Measurements from ENCODE around the gene GNG7. TPM values are rescaled to one million over a fixed set of nuclear protein-coding genes. Genes with fewer than 3 reads are reported as not detected.
"Not testable (repeated sequence)": the region's sequence is repeated elsewhere in the genome, so short reads cannot be mapped to it uniquely, and the experiment has no call there.

The GNG7 gene
- polyA plus RNA-seq, 1 experiment: 0.22 TPM

- Histone ChIP-seq H3K27me3 (ENCODE audit: control insufficient read depth, insufficient read depth, low read length) (no peaks in the 10 kb centered on the region), H3K4me3 (ENCODE audit: low read depth, low read length) (no peak overlapping the region), H3K36me3 (ENCODE audit: control insufficient read depth, insufficient read depth, low read length) (no peaks in the 10 kb centered on the region)
- TF ChIP-seq, protein P1, sequence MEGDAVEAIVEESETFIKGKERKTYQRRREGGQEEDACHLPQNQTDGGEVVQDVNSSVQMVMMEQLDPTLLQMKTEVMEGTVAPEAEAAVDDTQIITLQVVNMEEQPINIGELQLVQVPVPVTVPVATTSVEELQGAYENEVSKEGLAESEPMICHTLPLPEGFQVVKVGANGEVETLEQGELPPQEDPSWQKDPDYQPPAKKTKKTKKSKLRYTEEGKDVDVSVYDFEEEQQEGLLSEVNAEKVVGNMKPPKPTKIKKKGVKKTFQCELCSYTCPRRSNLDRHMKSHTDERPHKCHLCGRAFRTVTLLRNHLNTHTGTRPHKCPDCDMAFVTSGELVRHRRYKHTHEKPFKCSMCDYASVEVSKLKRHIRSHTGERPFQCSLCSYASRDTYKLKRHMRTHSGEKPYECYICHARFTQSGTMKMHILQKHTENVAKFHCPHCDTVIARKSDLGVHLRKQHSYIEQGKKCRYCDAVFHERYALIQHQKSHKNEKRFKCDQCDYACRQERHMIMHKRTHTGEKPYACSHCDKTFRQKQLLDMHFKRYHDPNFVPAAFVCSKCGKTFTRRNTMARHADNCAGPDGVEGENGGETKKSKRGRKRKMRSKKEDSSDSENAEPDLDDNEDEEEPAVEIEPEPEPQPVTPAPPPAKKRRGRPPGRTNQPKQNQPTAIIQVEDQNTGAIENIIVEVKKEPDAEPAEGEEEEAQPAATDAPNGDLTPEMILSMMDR (IDR thresholded peaks at IDR 0.05; ENCODE audit: insufficient read depth, low read depth, low read length): no peak
- no peak for DNase-seq (ENCODE audit: low read depth)
- POLR2A ChIA-PET: no interaction called here
- CTCF ChIA-PET: interaction anchor here (1.4 to 2.5 kb wide), 4 partner anchors 110 to 167 kb away, joined by 4 to 13 read pairs (median 8); no protein-coding TSS in a partner anchor
Observed at GRCh38 chr19:2469102-2469914, 233.2 kb downstream of the GNG7 start.

GRCh38 chr19:2468596-2468995, 233.9 kb downstream of the GNG7 start:
- H3K27me3 ChIP-seq (ENCODE audit: control insufficient read depth, insufficient read depth, low read length): no peaks in the 10 kb centered on the region
- TF ChIP-seq, protein P1 (IDR thresholded peaks at IDR 0.05; ENCODE audit: insufficient read depth, low read depth, low read length): no peak
- H3K36me3 ChIP-seq (ENCODE audit: control insufficient read depth, insufficient read depth, low read length): no peaks in the 10 kb centered on the region
- no peak overlapping the region for H3K4me3 ChIP-seq (ENCODE audit: low read depth, low read length)
- POLR2A ChIA-PET: no interaction called here
- CTCF ChIA-PET: interaction anchor here (1.4 to 2.3 kb wide), 2 partner anchors 143 to 168 kb away, joined by 7 to 10 read pairs; no protein-coding TSS in a partner anchor
- DNase-seq (ENCODE audit: low read depth): no peak

- TF ChIP-seq, protein P1 (IDR thresholded peaks at IDR 0.05; ENCODE audit: insufficient read depth, low read depth, low read length): no peak
- POLR2A ChIA-PET: interaction anchor here (1.1 to 1.9 kb wide), 2 partner anchors 11 kb away, joined by 4 to 9 read pairs; partner anchors contain the start of gene GADD45B
- Histone ChIP-seq H3K27me3 (ENCODE audit: control insufficient read depth, insufficient read depth, low read length) (no peaks in the 10 kb centered on the region), H3K36me3 (ENCODE audit: control insufficient read depth, insufficient read depth, low read length) (no peaks in the 10 kb centered on the region), H3K4me3 (ENCODE audit: low read depth, low read length) (no peak overlapping the region)
- no peak for DNase-seq (ENCODE audit: low read depth)
- CTCF ChIA-PET: interaction anchor here (0.6 to 2.9 kb wide), 5 partner anchors 9 to 173 kb away, joined by 4 to 18 read pairs (median 7); no protein-coding TSS in a partner anchor
Observed at GRCh38 chr19:2464389-2464788, 238.1 kb downstream of the GNG7 start.

DNA sequence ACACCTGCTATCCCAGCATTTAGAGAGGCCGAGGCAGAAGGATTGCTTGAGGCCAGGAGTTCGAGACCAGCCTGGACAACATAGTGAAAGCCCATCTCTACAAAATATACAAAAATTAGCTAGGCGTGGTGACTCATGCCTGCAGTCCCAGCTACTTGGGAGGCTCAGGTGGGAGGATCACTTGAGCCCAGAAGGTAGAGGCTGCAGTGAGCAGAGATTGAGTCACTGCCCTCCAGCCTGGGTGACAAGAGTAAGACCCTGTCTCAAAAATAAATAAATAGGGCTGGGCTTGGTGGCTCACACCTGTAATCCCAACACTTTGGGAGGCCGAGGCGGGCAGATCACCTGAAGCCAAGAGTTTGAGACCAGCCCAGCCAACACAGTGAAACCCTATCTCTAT, 238.8 kb downstream of the GNG7 start:
- CTCF ChIA-PET: interaction anchor here (0.6 to 2.9 kb wide), 9 partner anchors 10 to 151 kb away, joined by 3 to 18 read pairs (median 4); no protein-coding TSS in a partner anchor
- DNase-seq (ENCODE audit: low read depth); H3K36me3 ChIP-seq (ENCODE audit: control insufficient read depth, insufficient read depth, low read length); H3K27me3 ChIP-seq (ENCODE audit: control insufficient read depth, insufficient read depth, low read length); H3K4me3 ChIP-seq (ENCODE audit: low read depth, low read length): not testable (repeated sequence)
- POLR2A ChIA-PET: interaction anchor here (0.6 to 1.9 kb wide), 4 partner anchors 12 to 320 kb away, joined by 3 to 9 read pairs (median 6); partner anchors contain the start of gene GADD45B

- POLR2A ChIA-PET: interaction anchor here (0.6 to 1.9 kb wide), 5 partner anchors 13 to 321 kb away, joined by 3 to 9 read pairs (median 4); partner anchors contain the start of gene GADD45B
- peak; percentile 57 for DNase-seq (ENCODE audit: low read depth)
- TF ChIP-seq, protein P1 (IDR thresholded peaks at IDR 0.05; ENCODE audit: insufficient read depth, low read depth, low read length): no peak
- CTCF ChIA-PET: interaction anchor here (0.6 to 2.9 kb wide), 9 partner anchors 11 to 152 kb away, joined by 3 to 18 read pairs (median 4); no protein-coding TSS in a partner anchor
- Histone ChIP-seq H3K27me3 (ENCODE audit: control insufficient read depth, insufficient read depth, low read length) (no peaks in the 10 kb centered on the region), H3K4me3 (ENCODE audit: low read depth, low read length) (peak overlapping the region; percentile 48), H3K36me3 (ENCODE audit: control insufficient read depth, insufficient read depth, low read length) (no peaks in the 10 kb centered on the region)
Observed at GRCh38 chr19:2462635-2463421, 239.7 kb downstream of the GNG7 start.

All from BJ (cell line).